Testis (tissue), 3 donors: ENCODE data around the gene CELA1. TPM values are rescaled to one million over a fixed set of nuclear protein-coding genes. Genes with fewer than 3 reads are reported as not detected.

Experiments used
- DNase-seq: peaks from one replicate; pipeline ENCODE4 v3.0.0-alpha.2; 2019
- H3K27ac ChIP-seq, 2 donors: fragments of 200-600 bp; sonication (generic); one replicate each; pipeline ENCODE4 v1.5.1; 2019
- H3K27me3 ChIP-seq: fragments of 200-600 bp; sonication (generic); one replicate; pipeline ENCODE4 v1.5.1; 2019
- H3K36me3 ChIP-seq: fragments of 200-600 bp; sonication (generic); one replicate; pipeline ENCODE4 v1.5.1; 2017; ENCODE audit warnings: low read depth; ENCODE audit errors: missing control alignments
- H3K4me1 ChIP-seq: fragments of 200-600 bp; sonication (generic); one replicate; pipeline ENCODE4 v1.5.1; 2019
- H3K4me3 ChIP-seq, 2 donors: fragments of 200-600 bp; sonication (generic); one replicate each; pipeline ENCODE4 v1.5.1; 2017 to 2019
- H3K9me3 ChIP-seq: fragments of 200-600 bp; sonication (generic); one replicate; pipeline ENCODE4 v1.5.1; 2017
- CTCF ChIP-seq, 3 experiments: fragments of 450-650 bp in 2 of 3; fragments of 200-600 bp in 1 of 3; sonication (generic) in 1 of 3; IDR thresholded peaks; one replicate each; pipeline ENCODE4 v1.5.1; 2016 to 2019; ENCODE audit warnings: antibody characterized with exemption in 3 of 3, mild to moderate bottlenecking in 2 of 3, moderate library complexity in 1 of 3
- POLR2A ChIP-seq: fragments of 450-650 bp; IDR thresholded peaks from one replicate; pipeline ENCODE4 v1.6.1; 2017; ENCODE audit warnings: antibody characterized with exemption, mild to moderate bottlenecking, moderate library complexity
- WGBS, 2 donors: methylation state at CpG; one replicate each; pipeline ENCODE4 v1.1.5; 2018; 5-methylcytosine and 5-hydroxymethylcytosine counted together
- intact Hi-C: fragments of 100-400 bp; cut with DNase I; formaldehyde crosslinking; loops from one replicate; pipeline ENCODE4 v1.15.1; 2023; ENCODE audit warnings: low total_unique reads
- polyA plus RNA-seq: library from polyadenylated mRNA; stranded (reverse); fragments of 350-450 nt; fragmentation: Illumina TruSeq; extraction: RNeasy Lipid Tissue Mini Kit (QIAGEN cat#74804); gene quantifications from one replicate; pipeline ENCODE4 v1.2.3, GENCODE V29; 2014; ENCODE audit warnings: low read depth, low replicate concordance; ENCODE audit not compliant: insufficient read depth
- total RNA-seq, 2 donors: library from RNA; depleted of rRNA; stranded (reverse); fragments of >200 nt; gene quantifications; one replicate each; pipeline ENCODE4 v1.2.3, GENCODE V29; 2016

Gene CELA1
- total and polyA plus RNA-seq, 3 donors from 2014 or later: 0.50 TPM; not detected in 2

- WGBS, 2 donors: 86 to 94% methylated on average over 5 of the region's 5 CpGs
- DNase-seq: no peak
These were observed 42.4 kb upstream of the CELA1 start for GRCh38 chr12:51388846-51389245.

GRCh38 chr12:51388069-51388799 is 41.8 kb upstream of the CELA1 start:
- no peak overlapping the region for H3K4me3 ChIP-seq
- H3K27ac ChIP-seq: no peak overlapping the region
- H3K9me3 ChIP-seq: no peaks in the 10 kb centered on the region
- intact Hi-C loops: no loop called here
- DNase-seq: no peak
- H3K4me1 ChIP-seq: no peaks in the 10 kb centered on the region
- 74 to 79% methylated on average over 10 of the region's 10 CpGs for WGBS, 2 donors
- no peaks in the 10 kb centered on the region for H3K27me3 ChIP-seq
- no peaks in the 10 kb centered on the region for H3K36me3 ChIP-seq
- TF ChIP-seq POLR2A (no peak), CTCF (IDR thresholded peaks at IDR 0.05) (no peak)

More at GRCh38 chr12:51388846-51389245, 42.4 kb upstream of the CELA1 start:
- intact Hi-C loops: no loop called here
- Histone ChIP-seq H3K36me3 (no peaks in the 10 kb centered on the region), H3K9me3 (no peaks in the 10 kb centered on the region), H3K4me1 (no peaks in the 10 kb centered on the region), H3K27me3 (no peaks in the 10 kb centered on the region), H3K4me3 (no peak overlapping the region), H3K27ac (no peak overlapping the region)
- no peak for TF ChIP-seq CTCF (IDR thresholded peaks at IDR 0.05)
- no peak for TF ChIP-seq POLR2A

GRCh38 chr12:51386351-51386750 is 39.9 kb upstream of the CELA1 start:
- Histone ChIP-seq H3K27ac (no peak overlapping the region), H3K4me3 (no peak overlapping the region), H3K27me3 (no peaks in the 10 kb centered on the region), H3K36me3 (no peaks in the 10 kb centered on the region), H3K9me3 (no peaks in the 10 kb centered on the region), H3K4me1 (no peaks in the 10 kb centered on the region)
- no peak for TF ChIP-seq POLR2A
- TF ChIP-seq CTCF (IDR thresholded peaks at IDR 0.05): no peak
- intact Hi-C loops: no loop called here
- DNase-seq: no peak
- WGBS, 2 donors: 62% methylated on average over 4 of the region's 4 CpGs

- TF ChIP-seq POLR2A (no peak), CTCF (IDR thresholded peaks at IDR 0.05) (no peak)
- no peaks in the 10 kb centered on the region for H3K4me1 ChIP-seq
- no peaks in the 10 kb centered on the region for H3K9me3 ChIP-seq
- no peak overlapping the region for H3K4me3 ChIP-seq
- intact Hi-C loops: no loop called here
- WGBS, 2 donors: 69 to 87% methylated on average over 6 of the region's 6 CpGs
- no peak overlapping the region for H3K27ac ChIP-seq
- H3K27me3 ChIP-seq: no peaks in the 10 kb centered on the region
- no peaks in the 10 kb centered on the region for H3K36me3 ChIP-seq
- DNase-seq: no peak
These were observed 36.9 kb upstream of the CELA1 start for GRCh38 chr12:51383269-51383905.

GRCh38 chr12:51382173-51382572 is 35.7 kb upstream of the CELA1 start:
- intact Hi-C loops: no loop called here
- no peaks in the 10 kb centered on the region for H3K36me3 ChIP-seq
- TF ChIP-seq POLR2A (no peak), CTCF (IDR thresholded peaks at IDR 0.05) (no peak)
- no peaks in the 10 kb centered on the region for H3K4me1 ChIP-seq
- no peak overlapping the region for H3K4me3 ChIP-seq
- H3K27ac ChIP-seq: no peak overlapping the region
- no peaks in the 10 kb centered on the region for H3K9me3 ChIP-seq
- DNase-seq: no peak
- no peaks in the 10 kb centered on the region for H3K27me3 ChIP-seq
- WGBS, 2 donors: 90 to 91% methylated on average over 7 of the region's 7 CpGs
